ENCODE results near the gene ABCC4.

ABCC4 gene

GRCh38 chr13:95120650-95121049 is 180.6 kb downstream of the ABCC4 start:
- TF ChIP-seq FOXP2 (optimal IDR thresholded peaks at IDR 0.05; ENCODE audit: control extremely low read depth, extremely low read length, insufficient read depth), result no peak
- Histone ChIP-seq H3K9ac (ENCODE audit: insufficient read length) (no peak overlapping the region), H3K27ac (no peak overlapping the region), H3K9me3 (ENCODE audit: low read depth, low read length) (no peaks in the 10 kb centered on the region), H3K4me3 (no peak overlapping the region), H3K36me3 (ENCODE audit: insufficient read depth, low read length) (no peaks in the 10 kb centered on the region)
- DNase-seq (ENCODE audit: low read depth, low spot score), result no peak

DNA sequence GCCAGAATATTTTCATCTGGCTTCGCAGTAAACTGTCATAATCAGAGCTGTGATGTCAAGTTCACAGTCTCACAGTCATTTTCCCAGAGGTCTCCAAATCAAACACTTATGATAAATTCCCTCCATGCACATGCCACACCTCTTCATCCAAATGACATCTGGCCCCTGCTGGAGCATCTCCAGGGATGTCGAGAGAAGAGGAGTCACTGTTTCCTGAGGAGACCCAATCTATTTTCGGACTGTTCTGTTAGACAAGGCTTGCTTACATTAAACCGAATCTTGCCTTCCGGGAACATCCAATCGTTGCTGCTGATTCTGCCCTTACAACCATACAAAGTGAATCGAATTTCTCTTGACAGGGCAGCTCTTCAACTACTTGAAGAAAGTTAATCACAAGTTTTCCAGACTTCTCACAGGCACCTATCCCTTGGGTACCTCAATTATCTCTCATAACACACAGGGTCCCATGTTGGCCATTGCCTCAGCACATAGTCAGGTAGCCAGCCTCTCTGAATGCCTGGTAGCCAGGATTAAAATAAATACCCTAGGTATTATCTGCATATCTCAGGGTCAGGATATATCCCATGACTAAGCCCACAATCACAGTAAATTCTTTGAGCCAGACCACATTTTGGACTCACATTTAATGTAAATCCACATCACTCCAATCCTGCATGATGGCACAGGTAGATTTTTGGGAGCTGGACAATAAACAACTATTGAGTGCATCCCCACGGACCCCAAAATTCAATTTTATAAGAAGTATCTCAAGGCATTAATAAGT is 182.5 kb downstream of the ABCC4 start:
- H3K36me3 ChIP-seq (ENCODE audit: insufficient read depth, low read length), result no peaks in the 10 kb centered on the region
- no peak for DNase-seq (ENCODE audit: low read depth, low spot score)
- H3K9me3 ChIP-seq (ENCODE audit: low read depth, low read length), result no peaks in the 10 kb centered on the region
- TF ChIP-seq FOXP2 (optimal IDR thresholded peaks at IDR 0.05; ENCODE audit: control extremely low read depth, extremely low read length, insufficient read depth) (no peak), POLR2AphosphoS5 (IDR thresholded peaks at IDR 0.05; ENCODE audit: borderline replicate concordance, low read depth, low read length) (no peak), EZH2 (IDR thresholded peaks at IDR 0.05) (no peak)
- no peak overlapping the region for H3K9ac ChIP-seq (ENCODE audit: insufficient read length)
- no peak overlapping the region for H3K4me3 ChIP-seq
- no peak overlapping the region for H3K27ac ChIP-seq

DNA sequence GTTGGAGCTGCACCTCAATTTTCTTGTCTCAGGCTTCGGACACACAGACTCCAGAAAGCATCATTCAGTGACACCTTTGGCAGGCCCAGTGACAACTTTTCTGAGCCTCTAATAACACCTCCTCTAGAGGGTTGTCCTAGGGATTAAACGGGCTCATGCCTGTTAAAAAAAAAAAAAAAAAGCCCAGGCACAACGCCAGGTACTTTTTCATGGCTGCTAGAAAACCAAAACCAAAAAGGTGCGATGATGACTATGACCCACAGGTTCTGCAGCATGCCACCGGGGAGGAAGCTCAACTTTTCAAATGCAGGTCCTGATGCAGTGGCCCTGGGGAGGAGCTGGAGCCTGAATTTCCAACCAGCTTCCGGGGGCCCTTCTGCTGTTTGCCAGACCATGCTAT is 184.2 kb downstream of the ABCC4 start:
- Histone ChIP-seq H3K27ac (no peak overlapping the region), H3K9me3 (ENCODE audit: low read depth, low read length) (no peaks in the 10 kb centered on the region), H3K36me3 (ENCODE audit: insufficient read depth, low read length) (no peaks in the 10 kb centered on the region), H3K4me3 (no peak overlapping the region), H3K9ac (ENCODE audit: insufficient read length) (no peak overlapping the region)
- TF ChIP-seq POLR2AphosphoS5 (IDR thresholded peaks at IDR 0.05; ENCODE audit: borderline replicate concordance, low read depth, low read length) (no peak), FOXP2 (optimal IDR thresholded peaks at IDR 0.05; ENCODE audit: control extremely low read depth, extremely low read length, insufficient read depth) (no peak), EZH2 (IDR thresholded peaks at IDR 0.05) (no peak)
- no peak for DNase-seq (ENCODE audit: low read depth, low spot score)

DNA sequence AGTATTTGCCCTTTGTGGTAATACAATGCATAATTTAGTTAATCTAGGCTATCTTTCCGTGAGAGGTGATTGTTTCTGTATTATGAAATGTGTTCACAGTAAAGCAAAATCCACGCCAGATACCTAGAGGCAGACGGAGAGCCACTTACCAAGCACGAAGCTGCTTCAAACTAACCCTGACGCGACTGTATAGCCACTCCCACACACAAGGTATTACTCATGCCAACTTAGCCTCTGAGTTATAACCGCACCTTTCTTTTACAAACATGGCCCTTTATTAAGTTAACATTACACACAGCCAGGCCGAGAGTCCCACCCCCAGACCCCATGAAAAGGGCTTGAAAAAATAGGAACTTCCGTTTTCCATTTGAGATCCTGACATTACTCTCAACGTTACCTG is 185.7 kb downstream of the ABCC4 start:
- Histone ChIP-seq H3K9ac (ENCODE audit: insufficient read length) (no peak overlapping the region), H3K9me3 (ENCODE audit: low read depth, low read length) (no peaks in the 10 kb centered on the region), H3K4me3 (no peak overlapping the region), H3K27ac (no peak overlapping the region), H3K36me3 (ENCODE audit: insufficient read depth, low read length) (no peaks in the 10 kb centered on the region)
- no peak for TF ChIP-seq EZH2 (IDR thresholded peaks at IDR 0.05)
- TF ChIP-seq FOXP2 (optimal IDR thresholded peaks at IDR 0.05; ENCODE audit: control extremely low read depth, extremely low read length, insufficient read depth), result no peak
- no peak for TF ChIP-seq POLR2AphosphoS5 (IDR thresholded peaks at IDR 0.05; ENCODE audit: borderline replicate concordance, low read depth, low read length)
- no peak for DNase-seq (ENCODE audit: low read depth, low spot score)

DNA sequence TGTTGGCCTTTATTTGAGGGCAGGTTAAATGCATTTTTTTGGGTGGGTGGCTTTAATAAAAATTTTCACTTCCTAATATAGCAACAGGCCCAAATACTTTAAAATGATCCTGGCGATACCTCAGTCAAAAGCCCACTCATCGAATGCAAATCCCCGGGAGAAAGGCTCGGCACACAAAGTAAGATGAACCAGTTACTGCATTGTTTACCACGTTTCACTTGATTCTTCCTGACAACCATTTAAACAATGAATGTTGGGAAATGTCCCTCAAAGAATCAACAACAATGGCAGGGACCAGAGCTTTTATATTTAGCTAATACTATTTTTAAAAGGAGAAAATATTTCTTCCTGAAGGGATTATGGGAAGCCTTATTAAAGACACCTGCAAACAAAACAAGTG is 187.7 kb downstream of the ABCC4 start:
- Histone ChIP-seq H3K27ac (no peak overlapping the region), H3K36me3 (ENCODE audit: insufficient read depth, low read length) (no peaks in the 10 kb centered on the region)
- no peak for DNase-seq (ENCODE audit: low read depth, low spot score)

GRCh38 chr13:95112883-95113282 is 188.4 kb downstream of the ABCC4 start:
- Histone ChIP-seq H3K36me3 (ENCODE audit: insufficient read depth, low read length) (no peaks in the 10 kb centered on the region), H3K9me3 (ENCODE audit: low read depth, low read length) (no peaks in the 10 kb centered on the region), H3K27ac (no peak overlapping the region), H3K4me3 (no peak overlapping the region), H3K9ac (ENCODE audit: insufficient read length) (no peak overlapping the region)
- TF ChIP-seq EZH2 (IDR thresholded peaks at IDR 0.05) (no peak), FOXP2 (optimal IDR thresholded peaks at IDR 0.05; ENCODE audit: control extremely low read depth, extremely low read length, insufficient read depth) (no peak), POLR2AphosphoS5 (IDR thresholded peaks at IDR 0.05; ENCODE audit: borderline replicate concordance, low read depth, low read length) (no peak)
- no peak for DNase-seq (ENCODE audit: low read depth, low spot score)

More for the DNA sequence above, 187.7 kb downstream of the ABCC4 start:
- Histone ChIP-seq H3K9ac (ENCODE audit: insufficient read length) (no peak overlapping the region), H3K9me3 (ENCODE audit: low read depth, low read length) (no peaks in the 10 kb centered on the region), H3K4me3 (no peak overlapping the region)
- TF ChIP-seq POLR2AphosphoS5 (IDR thresholded peaks at IDR 0.05; ENCODE audit: borderline replicate concordance, low read depth, low read length) (no peak), FOXP2 (optimal IDR thresholded peaks at IDR 0.05; ENCODE audit: control extremely low read depth, extremely low read length, insufficient read depth) (no peak), EZH2 (IDR thresholded peaks at IDR 0.05) (no peak)

DNA sequence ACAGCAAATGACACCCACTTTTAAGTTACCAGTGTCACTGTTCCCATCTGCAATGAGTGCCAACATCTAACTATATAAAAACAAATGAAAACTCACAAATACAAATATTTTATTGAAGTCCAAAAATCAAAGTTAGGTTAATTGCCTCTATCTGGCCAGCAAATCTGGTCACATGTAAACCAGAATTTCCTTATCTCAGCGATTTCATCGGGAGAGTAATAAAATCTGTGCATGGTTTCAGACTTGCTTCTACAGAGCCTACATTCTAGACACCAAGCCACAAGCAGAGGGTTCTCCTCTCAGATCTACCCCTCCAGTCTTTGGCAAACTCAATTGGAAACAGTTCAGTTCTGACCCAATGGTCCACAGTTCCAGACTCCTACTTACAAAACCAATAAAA is 189.6 kb downstream of the ABCC4 start:
- DNase-seq (ENCODE audit: low read depth, low spot score), result no peak
- TF ChIP-seq FOXP2 (optimal IDR thresholded peaks at IDR 0.05; ENCODE audit: control extremely low read depth, extremely low read length, insufficient read depth) (no peak), EZH2 (IDR thresholded peaks at IDR 0.05) (no peak), POLR2AphosphoS5 (IDR thresholded peaks at IDR 0.05; ENCODE audit: borderline replicate concordance, low read depth, low read length) (no peak)
- Histone ChIP-seq H3K4me3 (no peak overlapping the region), H3K9me3 (ENCODE audit: low read depth, low read length) (no peaks in the 10 kb centered on the region), H3K27ac (no peak overlapping the region), H3K9ac (ENCODE audit: insufficient read length) (no peak overlapping the region), H3K36me3 (ENCODE audit: insufficient read depth, low read length) (no peaks in the 10 kb centered on the region)

GRCh38 chr13:95106562-95106961 is 194.7 kb downstream of the ABCC4 start:
- no peaks in the 10 kb centered on the region for H3K9me3 ChIP-seq (ENCODE audit: low read depth, low read length)
- H3K27ac ChIP-seq, result no peak overlapping the region
- H3K36me3 ChIP-seq (ENCODE audit: insufficient read depth, low read length), result no peaks in the 10 kb centered on the region
- DNase-seq (ENCODE audit: low read depth, low spot score), result no peak
- no peak overlapping the region for H3K9ac ChIP-seq (ENCODE audit: insufficient read length)
- no peak overlapping the region for H3K4me3 ChIP-seq
- TF ChIP-seq FOXP2 (optimal IDR thresholded peaks at IDR 0.05; ENCODE audit: control extremely low read depth, extremely low read length, insufficient read depth), result no peak
- TF ChIP-seq POLR2AphosphoS5 (IDR thresholded peaks at IDR 0.05; ENCODE audit: borderline replicate concordance, low read depth, low read length), result no peak
- no peak for TF ChIP-seq EZH2 (IDR thresholded peaks at IDR 0.05)

All from SK-N-MC (cell line).